Measurements from ENCODE around the gene NFXL1.

DNA sequence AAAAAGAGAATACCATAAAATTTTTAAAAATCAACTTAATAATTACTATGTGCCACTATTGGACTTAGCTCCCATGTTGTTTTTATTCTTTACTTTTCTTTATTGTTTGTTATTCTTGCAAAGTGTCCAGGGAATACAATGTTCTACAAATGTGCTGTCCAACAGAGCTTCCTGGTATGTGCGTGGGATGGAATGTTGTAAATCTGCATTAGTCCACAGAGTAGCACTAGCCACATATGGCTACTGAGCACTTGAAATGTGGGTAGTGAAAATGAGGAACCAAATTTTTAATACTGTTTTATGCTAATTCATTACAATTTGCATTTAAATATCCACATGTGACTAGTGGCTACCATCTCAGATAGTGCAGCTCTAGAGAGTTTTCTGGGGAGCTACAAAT, 62.2 kb downstream of the NFXL1 start:
- no peak for TF ChIP-seq EP300 (IDR thresholded peaks at IDR 0.05)
- TF ChIP-seq CTCF (IDR thresholded peaks at IDR 0.05) = no peak
- no peak for TF ChIP-seq POLR2A (IDR thresholded peaks at IDR 0.05; ENCODE audit: low read depth)
